HT1080 (cell line): ENCODE results near the gene PWWP2B. TPM values are rescaled to one million over a fixed set of nuclear protein-coding genes. Genes with fewer than 3 reads are reported as not detected.
"Not testable (repeated sequence)": the region's sequence is repeated elsewhere in the genome, so short reads cannot be mapped to it uniquely, and the experiment has no call there.

Experiments
- DNase-seq: peaks from one replicate; pipeline ENCODE4 v3.0.0-alpha.2; 2015; ENCODE audit warnings: low read depth
- total RNA-seq: library from RNA; depleted of rRNA; stranded (reverse); fragments of >200 nt; shearing (Covaris generic); gene quantifications from 2 replicates; pipeline ENCODE4 v1.2.3, GENCODE V29; 2014

PWWP2B gene
- total RNA-seq, 1 experiment from 2014 or later: 3.2 TPM

GRCh38 chr10:132363376-132363775, 33.6 kb upstream of the PWWP2B start:
- no peak for DNase-seq

GRCh38 chr10:132363921-132364593, 32.9 kb upstream of the PWWP2B start:
- no peak for DNase-seq

GRCh38 chr10:132364594-132364970, 32.4 kb upstream of the PWWP2B start:
- no peak for DNase-seq

GRCh38 chr10:132365102-132365501, 31.9 kb upstream of the PWWP2B start:
- no peak for DNase-seq

GRCh38 chr10:132366006-132366405, 31.0 kb upstream of the PWWP2B start:
- no peak for DNase-seq

- DNase-seq: no peak
Observed at GRCh38 chr10:132366499-132366898, 30.5 kb upstream of the PWWP2B start.

GRCh38 chr10:132368391-132368790, 28.6 kb upstream of the PWWP2B start:
- DNase-seq: no peak

- peak; percentile 25 for DNase-seq
Observed at GRCh38 chr10:132368881-132369635, 27.9 kb upstream of the PWWP2B start.

- no peak for DNase-seq
Observed at GRCh38 chr10:132369636-132370185, 27.3 kb upstream of the PWWP2B start.

- no peak for DNase-seq
Observed at GRCh38 chr10:132370426-132371340, 26.3 kb upstream of the PWWP2B start.

- DNase-seq: no peak
Observed at GRCh38 chr10:132371641-132372081, 25.3 kb upstream of the PWWP2B start.

- no peak for DNase-seq
Observed at GRCh38 chr10:132372516-132373095, 24.4 kb upstream of the PWWP2B start.

GRCh38 chr10:132373241-132373955, 23.6 kb upstream of the PWWP2B start:
- no peak for DNase-seq

GRCh38 chr10:132374176-132374575, 22.8 kb upstream of the PWWP2B start:
- no peak for DNase-seq

- no peak for DNase-seq
Observed at GRCh38 chr10:132374612-132375011, 22.4 kb upstream of the PWWP2B start.

GRCh38 chr10:132375116-132375794, 21.7 kb upstream of the PWWP2B start:
- DNase-seq: no peak

- DNase-seq: no peak
Observed at GRCh38 chr10:132375795-132376297, 21.2 kb upstream of the PWWP2B start.

GRCh38 chr10:132376394-132376851, 20.6 kb upstream of the PWWP2B start:
- DNase-seq: no peak

GRCh38 chr10:132377326-132377725, 19.7 kb upstream of the PWWP2B start:
- DNase-seq: no peak

GRCh38 chr10:132379026-132379425, 18.0 kb upstream of the PWWP2B start:
- not testable (repeated sequence) for DNase-seq
